Prostate gland (tissue), 2 donors: Measurements from ENCODE around the gene WDR44.

Experiments
- POLR2A ChIP-seq: fragments of 450-650 bp; IDR thresholded peaks from one replicate; pipeline ENCODE4 v1.6.1; 2016; ENCODE audit warnings: antibody characterized with exemption, mild to moderate bottlenecking
- POLR2AphosphoS5 ChIP-seq: sonication (generic); formaldehyde crosslinking; IDR thresholded peaks from one replicate; pipeline ENCODE4 v1.6.1; 2017; ENCODE audit warnings: antibody characterized with exemption
- TF ChIP-seq, protein P1 (sequence below), 4 experiments: fragments of 200-600 bp in 2 of 4; fragments of 450-650 bp in 2 of 4; sonication (generic) in 2 of 4; IDR thresholded peaks; 1 replicate in 3 of 4; 2 replicates in 1 of 4; pipeline ENCODE4 v1.5.1; 2016 to 2019; ENCODE audit warnings: antibody characterized with exemption in 4 of 4, mild to moderate bottlenecking in 2 of 4, moderate library complexity in 2 of 4

- TF ChIP-seq POLR2AphosphoS5 = no peak
- TF ChIP-seq, protein P1, sequence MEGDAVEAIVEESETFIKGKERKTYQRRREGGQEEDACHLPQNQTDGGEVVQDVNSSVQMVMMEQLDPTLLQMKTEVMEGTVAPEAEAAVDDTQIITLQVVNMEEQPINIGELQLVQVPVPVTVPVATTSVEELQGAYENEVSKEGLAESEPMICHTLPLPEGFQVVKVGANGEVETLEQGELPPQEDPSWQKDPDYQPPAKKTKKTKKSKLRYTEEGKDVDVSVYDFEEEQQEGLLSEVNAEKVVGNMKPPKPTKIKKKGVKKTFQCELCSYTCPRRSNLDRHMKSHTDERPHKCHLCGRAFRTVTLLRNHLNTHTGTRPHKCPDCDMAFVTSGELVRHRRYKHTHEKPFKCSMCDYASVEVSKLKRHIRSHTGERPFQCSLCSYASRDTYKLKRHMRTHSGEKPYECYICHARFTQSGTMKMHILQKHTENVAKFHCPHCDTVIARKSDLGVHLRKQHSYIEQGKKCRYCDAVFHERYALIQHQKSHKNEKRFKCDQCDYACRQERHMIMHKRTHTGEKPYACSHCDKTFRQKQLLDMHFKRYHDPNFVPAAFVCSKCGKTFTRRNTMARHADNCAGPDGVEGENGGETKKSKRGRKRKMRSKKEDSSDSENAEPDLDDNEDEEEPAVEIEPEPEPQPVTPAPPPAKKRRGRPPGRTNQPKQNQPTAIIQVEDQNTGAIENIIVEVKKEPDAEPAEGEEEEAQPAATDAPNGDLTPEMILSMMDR (IDR thresholded peaks at IDR 0.05) = no peak
- TF ChIP-seq POLR2A = no peak
Observed at GRCh38 chrX:118337687-118338086, 8.2 kb upstream of the WDR44 start.
